IPS DF 6.9 (cell line): Measurements from ENCODE around the gene SDK1.

ENCODE experiments used
- DNase-seq: peaks from one replicate; pipeline ENCODE4 v3.0.0-alpha.2; 2013; ENCODE audit warnings: low read depth, low spot score
- H3K27ac ChIP-seq: one replicate; pipeline ENCODE4 v1.5.1; 2013; ENCODE audit warnings: low read length, control low read depth
- H3K27me3 ChIP-seq: 2 replicates; pipeline ENCODE4 v1.6.1; 2013; ENCODE audit warnings: mild to moderate bottlenecking, low read length; ENCODE audit not compliant: control insufficient read depth, insufficient read depth
- H3K36me3 ChIP-seq: 2 replicates; pipeline ENCODE4 v1.6.1; 2013; ENCODE audit warnings: low read length; ENCODE audit not compliant: control insufficient read depth, insufficient read depth
- H3K4me1 ChIP-seq: 2 replicates; pipeline ENCODE4 v1.6.1; 2013; ENCODE audit warnings: low read length; ENCODE audit not compliant: control insufficient read depth, insufficient read depth
- H3K4me3 ChIP-seq: 2 replicates; pipeline ENCODE4 v1.5.1; 2013; ENCODE audit warnings: mild to moderate bottlenecking, low read length
- H3K9me3 ChIP-seq: 2 replicates; pipeline ENCODE4 v1.6.1; 2013; ENCODE audit warnings: low read length, inconsistent platforms; ENCODE audit not compliant: control insufficient read depth, insufficient read depth
- WGBS: extraction: QIAGEN DNeasy Blood & Tissue Kit; methylation state at CpG from one replicate; pipeline ENCODE4 v1.1.7; 2013; ENCODE audit warnings: mixed read lengths, missing lambda C conversion rate; ENCODE audit not compliant: insufficient read length, insufficient coverage; 5-methylcytosine and 5-hydroxymethylcytosine counted together

The SDK1 gene

GRCh38 chr7:4190010-4190981 lies 889.2 kb downstream of the SDK1 start:
- no peaks in the 10 kb centered on the region for H3K27me3 ChIP-seq
- H3K4me3 ChIP-seq, result no peak overlapping the region
- no CpG with 5 or more reads among the region's 37 CpGs for WGBS
- H3K27ac ChIP-seq, result no peak overlapping the region
- H3K36me3 ChIP-seq, result no peaks in the 10 kb centered on the region
- H3K4me1 ChIP-seq, result no peaks in the 10 kb centered on the region
- H3K9me3 ChIP-seq, result no peaks in the 10 kb centered on the region
- DNase-seq, result no peak

GRCh38 chr7:4191046-4191445 lies 890.0 kb downstream of the SDK1 start:
- no CpG with 5 or more reads among the region's 19 CpGs for WGBS
- Histone ChIP-seq H3K36me3 (no peaks in the 10 kb centered on the region), H3K27me3 (no peaks in the 10 kb centered on the region), H3K4me3 (no peak overlapping the region), H3K4me1 (no peaks in the 10 kb centered on the region), H3K9me3 (no peaks in the 10 kb centered on the region), H3K27ac (no peak overlapping the region)
- DNase-seq, result no peak

GRCh38 chr7:4191525-4191924 lies 890.5 kb downstream of the SDK1 start:
- Histone ChIP-seq H3K4me1 (no peaks in the 10 kb centered on the region), H3K36me3 (no peaks in the 10 kb centered on the region), H3K9me3 (no peaks in the 10 kb centered on the region), H3K27ac (no peak overlapping the region), H3K27me3 (no peaks in the 10 kb centered on the region), H3K4me3 (no peak overlapping the region)
- no peak for DNase-seq
- no CpG with 5 or more reads among the region's 14 CpGs for WGBS

- no peak for DNase-seq
- WGBS, result no CpG with 5 or more reads among the region's 7 CpGs
Observed at GRCh38 chr7:4195660-4196059, 894.6 kb downstream of the SDK1 start.

GRCh38 chr7:4196121-4196819 lies 895.2 kb downstream of the SDK1 start:
- DNase-seq, result no peak
- no peaks in the 10 kb centered on the region for H3K27me3 ChIP-seq
- H3K9me3 ChIP-seq, result no peaks in the 10 kb centered on the region
- H3K4me3 ChIP-seq, result no peak overlapping the region
- no peaks in the 10 kb centered on the region for H3K36me3 ChIP-seq
- H3K4me1 ChIP-seq, result no peaks in the 10 kb centered on the region
- H3K27ac ChIP-seq, result no peak overlapping the region
- no CpG with 5 or more reads among the region's 15 CpGs for WGBS

More at GRCh38 chr7:4195660-4196059, 894.6 kb downstream of the SDK1 start:
- Histone ChIP-seq H3K4me3 (no peak overlapping the region), H3K36me3 (no peaks in the 10 kb centered on the region), H3K4me1 (no peaks in the 10 kb centered on the region), H3K27ac (no peak overlapping the region), H3K27me3 (no peaks in the 10 kb centered on the region), H3K9me3 (no peaks in the 10 kb centered on the region)

- WGBS, result no CpG with 5 or more reads among the region's 6 CpGs
- H3K4me3 ChIP-seq, result no peak overlapping the region
- H3K9me3 ChIP-seq, result no peaks in the 10 kb centered on the region
- no peaks in the 10 kb centered on the region for H3K27me3 ChIP-seq
- H3K27ac ChIP-seq, result no peak overlapping the region
- H3K36me3 ChIP-seq, result no peaks in the 10 kb centered on the region
- no peaks in the 10 kb centered on the region; the same call in 1 of the 2 replicates for H3K4me1 ChIP-seq
- DNase-seq, result no peak
Observed at GRCh38 chr7:4198301-4198700, 897.2 kb downstream of the SDK1 start.

GRCh38 chr7:4200546-4201094 lies 899.6 kb downstream of the SDK1 start:
- Histone ChIP-seq H3K27ac (no peak overlapping the region), H3K9me3 (no peaks in the 10 kb centered on the region), H3K4me1 (no peaks in the 10 kb centered on the region; the same call in none of the 2 replicates), H3K27me3 (no peaks in the 10 kb centered on the region), H3K4me3 (no peak overlapping the region), H3K36me3 (no peaks in the 10 kb centered on the region)
- no peak for DNase-seq
- WGBS, result no CpG with 5 or more reads among the region's 2 CpGs

GRCh38 chr7:4201566-4201965 lies 900.5 kb downstream of the SDK1 start:
- no CpG with 5 or more reads among the region's 6 CpGs for WGBS

GRCh38 chr7:4202154-4202736 lies 901.2 kb downstream of the SDK1 start:
- no peaks in the 10 kb centered on the region for H3K9me3 ChIP-seq
- H3K27me3 ChIP-seq, result no peaks in the 10 kb centered on the region
- H3K36me3 ChIP-seq, result no peaks in the 10 kb centered on the region
- no peak for DNase-seq
- no peak overlapping the region for H3K27ac ChIP-seq
- no peak overlapping the region for H3K4me3 ChIP-seq
- no CpG with 5 or more reads among the region's 16 CpGs for WGBS
- no peaks in the 10 kb centered on the region; the same call in none of the 2 replicates for H3K4me1 ChIP-seq

More at GRCh38 chr7:4201566-4201965, 900.5 kb downstream of the SDK1 start:
- no peak overlapping the region for H3K27ac ChIP-seq
- no peak overlapping the region for H3K4me3 ChIP-seq
- H3K36me3 ChIP-seq, result no peaks in the 10 kb centered on the region
- no peak for DNase-seq
- H3K27me3 ChIP-seq, result no peaks in the 10 kb centered on the region
- H3K4me1 ChIP-seq, result no peaks in the 10 kb centered on the region; the same call in none of the 2 replicates
- H3K9me3 ChIP-seq, result no peaks in the 10 kb centered on the region

GRCh38 chr7:4202954-4203353 lies 901.9 kb downstream of the SDK1 start:
- H3K9me3 ChIP-seq, result no peaks in the 10 kb centered on the region
- no CpG with 5 or more reads among the region's 16 CpGs for WGBS
- no peaks in the 10 kb centered on the region for H3K36me3 ChIP-seq
- no peak for DNase-seq
- no peak overlapping the region for H3K27ac ChIP-seq
- H3K4me3 ChIP-seq, result no peak overlapping the region
- H3K27me3 ChIP-seq, result no peaks in the 10 kb centered on the region
- no peaks in the 10 kb centered on the region; the same call in none of the 2 replicates for H3K4me1 ChIP-seq
